WTC11 (cell line): ENCODE measurements around the gene BBS4.

ENCODE experiments used
- CREB1 ChIP-seq: sonication (generic); formaldehyde crosslinking; IDR thresholded peaks from 2 replicates; pipeline ENCODE4 v1.8.0; 2023; ENCODE audit warnings: mild to moderate bottlenecking, missing genetic modification reagents
- ZNF138 ChIP-seq: sonication (generic); formaldehyde crosslinking; conservative IDR thresholded peaks from 2 replicates; pipeline ENCODE4 v1.8.1; 2022; ENCODE audit warnings: mild to moderate bottlenecking, moderate library complexity, missing genetic modification reagents
- TF ChIP-seq, protein P1 (sequence below): sonication (generic); formaldehyde crosslinking; IDR thresholded peaks from 2 replicates; pipeline ENCODE4 v1.8.1; 2022; ENCODE audit warnings: low read depth, missing genetic modification reagents, borderline replicate concordance
- TF ChIP-seq, protein P2 (sequence below): fragments of 200-600 bp; IDR thresholded peaks from 2 replicates; pipeline ENCODE4 v1.8.0; 2022; ENCODE audit warnings: antibody characterized with exemption
- TF ChIP-seq, protein P3 (sequence below): sonication (generic); formaldehyde crosslinking; IDR thresholded peaks from 2 replicates; pipeline ENCODE4 v1.8.0; 2022; ENCODE audit warnings: mild to moderate bottlenecking, missing genetic modification reagents

DNA sequence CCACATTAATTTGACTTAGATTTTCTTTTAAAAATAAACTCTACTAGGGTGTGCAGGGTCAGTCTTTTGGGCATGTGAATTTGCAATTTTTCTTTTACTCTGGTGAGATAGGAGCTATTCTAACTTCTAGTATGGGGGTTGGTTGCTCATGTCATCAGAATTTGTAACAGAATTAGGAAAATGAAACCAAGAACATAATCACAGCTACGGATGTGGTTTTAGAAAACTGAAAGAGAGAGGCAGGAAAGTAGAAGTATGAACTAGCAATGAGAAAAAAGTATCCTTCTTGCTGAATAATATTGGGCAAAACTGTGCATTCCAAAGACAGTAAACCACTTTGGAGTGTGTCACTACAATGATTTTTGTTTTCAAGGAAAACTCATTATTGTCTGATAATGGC, 54.2 kb downstream of the BBS4 start:
- TF ChIP-seq, protein P1, sequence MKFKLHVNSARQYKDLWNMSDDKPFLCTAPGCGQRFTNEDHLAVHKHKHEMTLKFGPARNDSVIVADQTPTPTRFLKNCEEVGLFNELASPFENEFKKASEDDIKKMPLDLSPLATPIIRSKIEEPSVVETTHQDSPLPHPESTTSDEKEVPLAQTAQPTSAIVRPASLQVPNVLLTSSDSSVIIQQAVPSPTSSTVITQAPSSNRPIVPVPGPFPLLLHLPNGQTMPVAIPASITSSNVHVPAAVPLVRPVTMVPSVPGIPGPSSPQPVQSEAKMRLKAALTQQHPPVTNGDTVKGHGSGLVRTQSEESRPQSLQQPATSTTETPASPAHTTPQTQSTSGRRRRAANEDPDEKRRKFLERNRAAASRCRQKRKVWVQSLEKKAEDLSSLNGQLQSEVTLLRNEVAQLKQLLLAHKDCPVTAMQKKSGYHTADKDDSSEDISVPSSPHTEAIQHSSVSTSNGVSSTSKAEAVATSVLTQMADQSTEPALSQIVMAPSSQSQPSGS (CRISPR knock-in tag): no peak
- TF ChIP-seq, protein P2, sequence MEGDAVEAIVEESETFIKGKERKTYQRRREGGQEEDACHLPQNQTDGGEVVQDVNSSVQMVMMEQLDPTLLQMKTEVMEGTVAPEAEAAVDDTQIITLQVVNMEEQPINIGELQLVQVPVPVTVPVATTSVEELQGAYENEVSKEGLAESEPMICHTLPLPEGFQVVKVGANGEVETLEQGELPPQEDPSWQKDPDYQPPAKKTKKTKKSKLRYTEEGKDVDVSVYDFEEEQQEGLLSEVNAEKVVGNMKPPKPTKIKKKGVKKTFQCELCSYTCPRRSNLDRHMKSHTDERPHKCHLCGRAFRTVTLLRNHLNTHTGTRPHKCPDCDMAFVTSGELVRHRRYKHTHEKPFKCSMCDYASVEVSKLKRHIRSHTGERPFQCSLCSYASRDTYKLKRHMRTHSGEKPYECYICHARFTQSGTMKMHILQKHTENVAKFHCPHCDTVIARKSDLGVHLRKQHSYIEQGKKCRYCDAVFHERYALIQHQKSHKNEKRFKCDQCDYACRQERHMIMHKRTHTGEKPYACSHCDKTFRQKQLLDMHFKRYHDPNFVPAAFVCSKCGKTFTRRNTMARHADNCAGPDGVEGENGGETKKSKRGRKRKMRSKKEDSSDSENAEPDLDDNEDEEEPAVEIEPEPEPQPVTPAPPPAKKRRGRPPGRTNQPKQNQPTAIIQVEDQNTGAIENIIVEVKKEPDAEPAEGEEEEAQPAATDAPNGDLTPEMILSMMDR: no peak
- TF ChIP-seq CREB1 (CRISPR knock-in tag): no peak
- TF ChIP-seq, protein P3, sequence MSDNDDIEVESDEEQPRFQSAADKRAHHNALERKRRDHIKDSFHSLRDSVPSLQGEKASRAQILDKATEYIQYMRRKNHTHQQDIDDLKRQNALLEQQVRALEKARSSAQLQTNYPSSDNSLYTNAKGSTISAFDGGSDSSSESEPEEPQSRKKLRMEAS: no peak
- TF ChIP-seq ZNF138 (CRISPR knock-in tag): no peak
